HCT116 (cell line): ENCODE measurements around the gene FAM20C. TPM values are rescaled to one million over a fixed set of nuclear protein-coding genes. Genes with fewer than 3 reads are reported as not detected.

Experiments used
- ATAC-seq: fragments of 200-7000 bp; cut with Tn5 transposase; 2 replicates; pipeline ENCODE4 v1.9.1; 2020; ENCODE audit warnings: mild to moderate bottlenecking, moderate library complexity
- BruUV-seq: library from RNA; stranded (reverse); fragments of 400-500 nt; replicated peaks from 2 replicates; lab custom pipeline; 2021; lab: Mats Ljungman, UMichigan
- CTCF ChIA-PET: fragments of 300-600 bp; sonication (Branson Sonifier 250); formaldehyde crosslinking; loops from one replicate; lab custom pipeline; 2021; ENCODE audit warnings: antibody characterized with exemption; lab: Charles Lee
- POLR2A ChIA-PET: fragments of 300-600, 350-600 bp; sonication (Branson Sonifier 250); formaldehyde crosslinking; loops from one replicate; lab custom pipeline; 2021; ENCODE audit warnings: antibody characterized with exemption; lab: Charles Lee
- RAD21 ChIA-PET, 2 experiments: fragments of 300-600 bp; sonication (Branson Sonifier 250); formaldehyde crosslinking; loops; one replicate each; lab custom pipeline; 2023; ENCODE audit warnings: low total read pairs in 2 of 2; ENCODE audit not compliant: uncharacterized antibody in 2 of 2, unreplicated experiment in 2 of 2, low non-redundant PET in 1 of 2; lab: Charles Lee
- DNase-seq: peaks from one replicate; pipeline ENCODE4 v3.0.0-alpha.2; 2010; ENCODE audit warnings: low read depth, low spot score
- H2AFZ ChIP-seq: fragments of 200-600 bp; shearing (Covaris generic), sonication (generic); 2 replicates; pipeline ENCODE4 v1.6.1; 2017; ENCODE audit warnings: low read depth, mixed run types, mixed read lengths, antibody characterized with exemption, low read length; ENCODE audit not compliant: poor library complexity, severe bottlenecking
- H3K27ac ChIP-seq: 2 replicates; pipeline ENCODE4 v1.5.1; 2012; ENCODE audit warnings: low read depth, low read length
- H3K27me3 ChIP-seq: fragments of 200-600 bp; sonication (generic); 2 replicates; pipeline ENCODE4 v1.6.1; 2016; ENCODE audit warnings: mixed run types, low read length, mixed read lengths; ENCODE audit not compliant: insufficient read depth
- H3K36me3 ChIP-seq, 2 experiments: fragments of 200-500 bp in 1 of 2; fragments of 200-600 bp in 1 of 2; sonication (Bioruptor generic) in 1 of 2; sonication (generic) in 1 of 2; 2 replicates each; pipeline versions ENCODE4 v1.5.1 to v1.6.1; 2014 to 2016; ENCODE audit warnings: low read length in 2 of 2, inconsistent platforms in 1 of 2, mixed read lengths in 1 of 2, mixed run types in 1 of 2; ENCODE audit not compliant: insufficient read depth in 2 of 2, control insufficient read depth in 1 of 2
- H3K4me1 ChIP-seq, 2 experiments: fragments of 200-600 bp in 1 of 2; sonication (generic) in 1 of 2; 2 replicates each; pipeline versions ENCODE4 v1.5.1 to v1.6.1; 2012 to 2017; ENCODE audit warnings: low read length in 2 of 2, inconsistent platforms in 1 of 2, mild to moderate bottlenecking in 1 of 2, mixed read lengths in 1 of 2, mixed run types in 1 of 2, moderate library complexity in 1 of 2; ENCODE audit not compliant: insufficient read depth in 2 of 2, control insufficient read depth in 1 of 2
- H3K4me2 ChIP-seq: fragments of 200-600 bp; sonication (generic); 2 replicates; pipeline ENCODE4 v1.6.1; 2017; ENCODE audit warnings: mixed run types, low read length, mixed read lengths
- H3K4me3 ChIP-seq, 2 experiments: fragments of 200-600 bp in 1 of 2; sonication (generic) in 1 of 2; replicated peaks in 1 of 2; 2 replicates each; pipeline ENCODE4 v1.5.1; 2011 to 2016; ENCODE audit warnings: low read length in 2 of 2, control low read depth in 1 of 2, low read depth in 1 of 2, mild to moderate bottlenecking in 1 of 2, mixed read lengths in 1 of 2, mixed run types in 1 of 2
- H3K79me2 ChIP-seq: fragments of 200-600 bp; sonication (generic); 2 replicates; pipeline ENCODE4 v1.6.1; 2017; ENCODE audit warnings: mild to moderate bottlenecking, mixed run types, low read length, moderate library complexity, mixed read lengths; ENCODE audit not compliant: insufficient read depth
- H3K9ac ChIP-seq: fragments of 200-600 bp; sonication (generic); 2 replicates; pipeline ENCODE4 v1.6.1; 2016; ENCODE audit warnings: low read length, mixed read lengths
- H3K9me2 ChIP-seq: fragments of 200-600 bp; sonication (generic), shearing (Covaris generic); 2 replicates; pipeline ENCODE4 v1.6.1; 2017; ENCODE audit warnings: mixed run types, mild to moderate bottlenecking, moderate library complexity; ENCODE audit not compliant: insufficient read depth
- H3K9me3 ChIP-seq, 2 experiments: fragments of 200-500 bp in 1 of 2; fragments of 200-600 bp in 1 of 2; sonication (Bioruptor generic) in 1 of 2; sonication (generic) in 1 of 2; 2 replicates each; pipeline ENCODE4 v1.6.1; 2014 to 2017; ENCODE audit warnings: low read length in 2 of 2, mixed read lengths in 2 of 2, inconsistent platforms in 1 of 2, low read depth in 1 of 2, mild to moderate bottlenecking in 1 of 2, mixed run types in 1 of 2, moderate library complexity in 1 of 2; ENCODE audit not compliant: control insufficient read depth in 1 of 2, insufficient read depth in 1 of 2
- H4K20me1 ChIP-seq: fragments of 200-600 bp; sonication (generic), shearing (Covaris generic); 2 replicates; pipeline ENCODE4 v1.6.1; 2017; ENCODE audit warnings: mixed run types, mild to moderate bottlenecking, moderate library complexity; ENCODE audit not compliant: insufficient read depth
- CBX3 ChIP-seq: IDR thresholded peaks from 2 replicates; pipeline ENCODE4 v1.6.1; 2012; ENCODE audit warnings: low read depth
- CEBPB ChIP-seq: IDR thresholded peaks from 2 replicates; pipeline ENCODE4 v1.6.1; 2012; ENCODE audit warnings: low read depth
- EGR1 ChIP-seq: IDR thresholded peaks from 2 replicates; pipeline ENCODE4 v1.6.1; 2012; ENCODE audit warnings: low read depth
- ELF1 ChIP-seq: IDR thresholded peaks from 2 replicates; pipeline ENCODE4 v1.6.1; 2012; ENCODE audit warnings: low read depth, borderline replicate concordance
- EZH2phosphoT487 ChIP-seq: fragments of 200-600 bp; IDR thresholded peaks from 2 replicates; pipeline ENCODE4 v1.6.1; 2018; ENCODE audit warnings: antibody characterized with exemption, borderline replicate concordance
- JUND ChIP-seq: IDR thresholded peaks from 2 replicates; pipeline ENCODE4 v1.6.1; 2012
- MAX ChIP-seq: IDR thresholded peaks from 2 replicates; pipeline ENCODE4 v1.6.1; 2012
- POLR2A ChIP-seq: IDR thresholded peaks from 2 replicates; pipeline ENCODE4 v1.7.0; 2011; ENCODE audit warnings: borderline replicate concordance; ENCODE audit not compliant: insufficient read depth, insufficient read length; ENCODE audit errors: extremely low read depth
- POLR2AphosphoS5 ChIP-seq: IDR thresholded peaks from 2 replicates; pipeline ENCODE4 v1.6.1; 2011; ENCODE audit warnings: mild to moderate bottlenecking, low read depth, low read length, moderate library complexity
- RAD21 ChIP-seq: IDR thresholded peaks from 2 replicates; pipeline ENCODE4 v1.6.1; 2012; ENCODE audit warnings: low read depth, mild to moderate bottlenecking
- REST ChIP-seq: IDR thresholded peaks from 2 replicates; pipeline ENCODE4 v1.6.1; 2012; ENCODE audit warnings: low read depth
- SIN3A ChIP-seq: IDR thresholded peaks from 2 replicates; pipeline ENCODE4 v1.6.1; 2012; ENCODE audit warnings: low read depth
- SP1 ChIP-seq: IDR thresholded peaks from 2 replicates; pipeline ENCODE4 v1.6.1; 2012; ENCODE audit warnings: low read depth
- SRF ChIP-seq: IDR thresholded peaks from 2 replicates; pipeline ENCODE4 v1.6.1; 2012; ENCODE audit warnings: low read depth
- YY1 ChIP-seq: IDR thresholded peaks from 2 replicates; pipeline ENCODE4 v1.6.1; 2011; ENCODE audit warnings: low read length, low read depth, moderate library complexity, mild to moderate bottlenecking; ENCODE audit not compliant: insufficient replicate concordance; ENCODE audit errors: extremely low read depth
- ZFX ChIP-seq: fragments of 450-650 bp; IDR thresholded peaks from 2 replicates; pipeline ENCODE4 v1.6.1; 2017
- ZNF274 ChIP-seq: fragments of 200-500 bp; sonication (Bioruptor generic); IDR thresholded peaks from 2 replicates; pipeline ENCODE4 v1.6.1; 2014; ENCODE audit warnings: mild to moderate bottlenecking, low read depth, low read length, inconsistent platforms
- intact Hi-C: fragments of 100-400 bp; cut with micrococcal nuclease; formaldehyde crosslinking; loops from 2 replicates; pipeline ENCODE4 v1.10.0; 2022
- total RNA-seq: library from RNA; stranded (reverse); gene quantifications from one replicate; pipeline ENCODE4 v1.2.1, GENCODE V29; 2021; ENCODE audit not compliant: unreplicated experiment
- TF ChIP-seq, protein P1 (sequence below): IDR thresholded peaks from 2 replicates; pipeline ENCODE4 v1.6.1; 2012

The FAM20C gene
- total RNA-seq, 1 experiment from 2014 or later: 27.1 TPM

DNA sequence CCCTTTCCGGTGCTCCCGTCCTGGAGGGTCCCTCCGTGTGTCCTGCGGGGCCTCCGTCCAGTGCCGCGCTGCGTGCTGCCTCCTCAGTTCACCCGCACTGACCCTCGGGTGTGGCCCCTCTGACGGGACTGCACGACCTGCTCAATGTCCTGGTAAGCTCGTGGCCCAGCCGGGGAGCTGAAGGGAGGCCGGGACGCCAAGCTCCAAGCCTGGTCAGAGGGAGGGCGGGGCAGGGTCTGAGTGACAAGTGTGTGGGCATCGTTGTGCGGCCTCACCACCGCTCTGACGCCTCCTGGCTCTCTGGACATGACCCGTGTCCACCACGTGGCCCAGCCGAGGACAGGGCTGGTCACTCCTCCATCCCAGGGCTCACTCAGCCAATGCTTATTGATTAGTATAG lies 25.9 kb downstream of the FAM20C start (continued):
- TF ChIP-seq POLR2A (no peak), ZNF274 (no peak), REST (no peak), YY1 (no peak), SP1 (no peak)

GRCh38 chr7:218896-219580 lies 26.7 kb downstream of the FAM20C start:
- ChIA-PET CTCF (no interaction called here), RAD21 (no interaction called here), POLR2A (no interaction called here)
- peaks cover 9% of the 10 kb centered on the region in 2 experiments for H3K4me1 ChIP-seq
- H4K20me1 ChIP-seq: no peaks in the 10 kb centered on the region
- H3K9me2 ChIP-seq: no peaks in the 10 kb centered on the region
- no peak overlapping the region for H3K27ac ChIP-seq
- ATAC-seq: no peak
- BruUV-seq: no TSS peak
- intact Hi-C loops: no loop called here
- H3K36me3 ChIP-seq: no peaks in the 10 kb centered on the region
- H3K9me3 ChIP-seq: no peaks in the 10 kb centered on the region
- H2AFZ ChIP-seq: no peak overlapping the region
- H3K79me2 ChIP-seq: no peaks in the 10 kb centered on the region
- no peak overlapping the region for H3K4me2 ChIP-seq
- no peaks in the 10 kb centered on the region for H3K27me3 ChIP-seq
- no peak overlapping the region for H3K9ac ChIP-seq
- no peak overlapping the region for H3K4me3 ChIP-seq
- no peak for DNase-seq
- TF ChIP-seq EZH2phosphoT487: no peak
- TF ChIP-seq ELF1: no peak
- TF ChIP-seq CBX3: no peak
- TF ChIP-seq ZFX: no peak
- TF ChIP-seq CEBPB: no peak
- TF ChIP-seq RAD21: no peak
- TF ChIP-seq SIN3A: no peak
- TF ChIP-seq MAX: no peak
- TF ChIP-seq YY1: no peak
- TF ChIP-seq, protein P1, sequence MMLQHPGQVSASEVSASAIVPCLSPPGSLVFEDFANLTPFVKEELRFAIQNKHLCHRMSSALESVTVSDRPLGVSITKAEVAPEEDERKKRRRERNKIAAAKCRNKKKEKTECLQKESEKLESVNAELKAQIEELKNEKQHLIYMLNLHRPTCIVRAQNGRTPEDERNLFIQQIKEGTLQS: no peak
- no peak for TF ChIP-seq POLR2AphosphoS5
- no peak for TF ChIP-seq SRF
- TF ChIP-seq REST: no peak
- TF ChIP-seq JUND: no peak
- no peak for TF ChIP-seq ZNF274
- no peak for TF ChIP-seq POLR2A
- no peak for TF ChIP-seq SP1
- no peak for TF ChIP-seq EGR1
